ENCODE data around the gene SLC35E2B.
A peak's percentile ranks its signal among the peaks of the same experiment; 100 is the strongest.
"Not testable (repeated sequence)": the region's sequence is repeated elsewhere in the genome, so short reads cannot be mapped to it uniquely, and the experiment has no call there.

SLC35E2B gene

GRCh38 chr1:1691443-1691842 lies 1.2 kb downstream of the SLC35E2B start:
- not testable (repeated sequence) for H3K36me3 Mint-ChIP-seq; ATAC-seq (replicated peaks); H3K4me3 Mint-ChIP-seq; H3K4me1 Mint-ChIP-seq; H3K27me3 Mint-ChIP-seq; H3K9me3 Mint-ChIP-seq; DNase-seq; H3K27ac Mint-ChIP-seq

DNA sequence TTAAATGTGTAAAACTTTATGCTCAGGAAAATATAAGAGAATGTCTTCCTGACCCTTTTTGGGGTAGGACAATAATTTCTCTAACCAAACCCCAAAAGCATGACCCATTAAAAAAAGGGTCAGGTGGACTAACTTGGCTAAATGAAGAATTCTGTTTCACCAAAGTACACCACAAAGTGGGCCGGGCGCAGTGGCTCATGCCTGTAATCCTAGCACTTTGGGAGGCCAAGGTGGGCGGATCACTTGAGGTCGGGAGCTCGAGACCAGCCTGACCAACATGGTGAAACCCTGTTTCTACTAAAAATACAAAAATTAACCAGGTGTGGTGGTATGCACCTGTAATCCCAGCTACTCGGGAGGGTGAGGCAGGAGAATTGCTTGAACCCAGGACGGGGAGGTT lies 3.1 kb downstream of the SLC35E2B start:
- peaks cover 7 to 11% of the 10 kb centered on the region in 2 donors for H3K4me1 Mint-ChIP-seq
- DNase-seq; H3K4me3 Mint-ChIP-seq; ATAC-seq (replicated peaks); H3K27me3 Mint-ChIP-seq; H3K9me3 Mint-ChIP-seq; H3K27ac Mint-ChIP-seq: not testable (repeated sequence)
- peaks cover 9 to 13% of the 10 kb centered on the region in 2 donors for H3K36me3 Mint-ChIP-seq

- Mint-ChIP-seq H3K27ac (peak overlapping the region; percentile 87), H3K9me3 (no peaks in the 10 kb centered on the region), H3K36me3 (peaks cover 15 to 17% of the 10 kb centered on the region in 2 donors), H3K4me3 (no peak overlapping the region), H3K4me1 (peaks cover 11 to 27% of the 10 kb centered on the region in 2 donors), H3K27me3 (no peaks in the 10 kb centered on the region)
- ATAC-seq (replicated peaks): no peak
- no peak for DNase-seq
These were observed 4.7 kb downstream of the SLC35E2B start for GRCh38 chr1:1687846-1688245.

GRCh38 chr1:1684031-1684681 lies 8.4 kb downstream of the SLC35E2B start:
- Mint-ChIP-seq H3K27me3 (no peaks in the 10 kb centered on the region), H3K36me3 (peaks cover 13 to 18% of the 10 kb centered on the region in 2 donors), H3K4me3 (no peak overlapping the region), H3K4me1 (peaks cover 18 to 40% of the 10 kb centered on the region in 2 donors), H3K27ac (no peak overlapping the region), H3K9me3 (no peaks in the 10 kb centered on the region)
- ATAC-seq (replicated peaks): no peak
- DNase-seq: no peak

DNA sequence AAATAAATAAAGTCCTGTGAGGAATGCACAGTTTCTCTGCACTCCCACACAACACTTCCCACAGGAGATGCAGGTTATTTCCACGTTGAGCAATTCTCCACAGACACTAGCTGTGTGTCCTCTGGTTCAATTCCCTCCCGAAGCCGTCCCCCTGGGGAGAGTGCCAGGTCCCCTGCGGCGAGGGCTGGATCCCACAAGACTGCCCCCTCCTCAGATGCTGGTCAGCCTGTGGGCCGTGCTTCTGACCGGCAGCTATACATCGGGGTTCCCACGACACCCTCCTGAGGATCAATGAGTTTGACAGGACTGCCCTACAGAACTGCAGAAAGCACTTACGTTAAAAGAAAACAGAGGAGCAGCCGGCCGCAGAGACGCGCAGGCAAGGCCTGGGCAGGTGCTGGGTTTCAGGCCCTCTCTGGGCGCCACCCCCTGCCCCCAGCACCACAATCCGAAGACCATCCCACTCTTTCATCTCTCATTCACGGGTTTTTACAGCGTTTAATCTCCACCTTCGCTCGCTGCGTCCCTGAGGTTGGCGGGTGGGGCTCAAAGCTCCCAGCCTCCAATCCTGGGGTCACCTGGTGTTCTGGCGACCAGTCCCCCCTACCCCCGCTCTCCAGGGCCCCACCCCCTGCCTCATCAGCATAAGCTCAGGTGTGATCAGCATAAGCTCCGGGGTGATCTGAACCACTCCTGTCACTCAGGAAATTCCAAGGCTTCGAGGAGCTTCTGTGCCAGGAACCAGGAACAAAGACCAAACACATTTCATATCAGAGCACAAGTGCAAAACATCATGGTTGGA lies 9.3 kb downstream of the SLC35E2B start:
- Mint-ChIP-seq H3K4me1 (peaks cover 25 to 48% of the 10 kb centered on the region in 2 donors), H3K27me3 (no peaks in the 10 kb centered on the region), H3K4me3 (no peak overlapping the region), H3K9me3 (no peaks in the 10 kb centered on the region), H3K27ac (peak overlapping the region; percentile 88), H3K36me3 (peaks cover 13 to 18% of the 10 kb centered on the region in 2 donors)
- no peak for DNase-seq
- no peak for ATAC-seq (replicated peaks)

DNA sequence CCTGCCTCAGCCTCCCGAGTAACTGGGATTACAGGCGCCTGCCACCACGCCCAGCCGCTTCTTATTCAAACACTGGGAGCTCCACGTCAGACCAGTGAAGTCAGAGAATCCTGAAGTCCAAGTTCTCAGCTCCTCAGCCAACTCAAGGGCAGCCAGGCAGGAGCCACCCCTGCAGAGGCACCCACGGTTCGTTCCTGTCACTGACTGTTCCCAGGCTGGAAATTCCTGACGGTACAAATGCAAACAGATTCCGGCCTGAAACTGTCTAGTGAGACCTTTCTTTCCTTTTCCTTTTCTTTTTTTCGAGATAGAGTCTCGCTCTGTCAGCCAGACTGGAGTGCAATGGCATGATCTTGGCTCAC lies 11.7 kb downstream of the SLC35E2B start:
- H3K36me3 Mint-ChIP-seq: peaks cover 11 to 22% of the 10 kb centered on the region in 2 donors
- no peak overlapping the region for H3K4me3 Mint-ChIP-seq
- ATAC-seq (replicated peaks): no peak
- no peaks in the 10 kb centered on the region for H3K9me3 Mint-ChIP-seq
- peaks cover 28 to 60% of the 10 kb centered on the region in 2 donors for H3K4me1 Mint-ChIP-seq
- H3K27ac Mint-ChIP-seq: peak overlapping the region; percentile 90
- no peak for DNase-seq
- no peaks in the 10 kb centered on the region for H3K27me3 Mint-ChIP-seq

GRCh38 chr1:1680031-1680911 lies 12.3 kb downstream of the SLC35E2B start:
- no peak overlapping the region for H3K27ac Mint-ChIP-seq
- peaks cover 25 to 57% of the 10 kb centered on the region in 2 donors for H3K4me1 Mint-ChIP-seq
- no peak for ATAC-seq (replicated peaks)
- H3K27me3 Mint-ChIP-seq: no peaks in the 10 kb centered on the region
- no peak overlapping the region for H3K4me3 Mint-ChIP-seq
- peaks cover 8 to 19% of the 10 kb centered on the region in 2 donors for H3K36me3 Mint-ChIP-seq
- no peak for DNase-seq
- H3K9me3 Mint-ChIP-seq: no peaks in the 10 kb centered on the region

GRCh38 chr1:1678581-1679380 lies 13.8 kb downstream of the SLC35E2B start:
- ATAC-seq (replicated peaks) (peak; percentile 0 to 25), DNase-seq (peak; percentile 30)
- no peaks in the 10 kb centered on the region for H3K9me3 Mint-ChIP-seq
- H3K27me3 Mint-ChIP-seq: no peaks in the 10 kb centered on the region
- H3K4me1 Mint-ChIP-seq: peaks cover 26 to 42% of the 10 kb centered on the region in 2 donors
- H3K27ac Mint-ChIP-seq: peak overlapping the region; percentile 94
- peaks cover 8 to 21% of the 10 kb centered on the region in 2 donors for H3K36me3 Mint-ChIP-seq
- peak overlapping the region; percentile 75 to 79 for H3K4me3 Mint-ChIP-seq

GRCh38 chr1:1677718-1678580 lies 14.6 kb downstream of the SLC35E2B start:
- H3K4me3 Mint-ChIP-seq: peak overlapping the region; percentile 75 to 79
- H3K27ac Mint-ChIP-seq: peak overlapping the region; percentile 94
- DNase-seq (peak; percentile 79), ATAC-seq (replicated peaks) (peak; percentile 85 to 87)
- peaks cover 3 to 17% of the 10 kb centered on the region in 2 donors for H3K36me3 Mint-ChIP-seq
- no peaks in the 10 kb centered on the region for H3K27me3 Mint-ChIP-seq
- H3K9me3 Mint-ChIP-seq: no peaks in the 10 kb centered on the region
- H3K4me1 Mint-ChIP-seq: peaks cover 22 to 34% of the 10 kb centered on the region in 2 donors

DNA sequence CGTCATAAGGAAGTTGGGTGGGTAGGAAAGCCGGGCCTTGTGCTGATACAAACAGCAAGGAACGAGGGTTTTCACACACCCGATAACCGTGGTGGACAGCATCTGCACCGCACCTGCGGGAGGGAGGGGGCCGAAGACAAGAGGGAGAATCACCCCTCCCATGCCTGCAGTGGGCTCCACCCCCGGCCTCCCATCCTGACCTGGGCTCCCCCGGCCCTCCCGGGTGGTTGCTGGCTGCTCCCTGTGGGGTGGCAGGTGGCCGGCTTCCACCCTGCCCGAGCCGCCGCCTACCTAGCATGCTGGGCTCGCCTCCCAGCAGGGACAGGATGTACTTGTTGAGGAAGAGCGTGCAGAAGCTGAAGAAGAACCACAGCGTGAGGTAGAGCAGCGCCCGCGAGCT lies 16.5 kb downstream of the SLC35E2B start:
- not testable (repeated sequence) for ATAC-seq (replicated peaks); DNase-seq; H3K27me3 Mint-ChIP-seq; H3K9me3 Mint-ChIP-seq; H3K4me3 Mint-ChIP-seq; H3K27ac Mint-ChIP-seq
- H3K36me3 Mint-ChIP-seq: peaks cover 8 to 15% of the 10 kb centered on the region in 2 donors
- peaks cover 20 to 31% of the 10 kb centered on the region in 2 donors for H3K4me1 Mint-ChIP-seq

- H3K27me3 Mint-ChIP-seq; H3K27ac Mint-ChIP-seq; ATAC-seq (replicated peaks); DNase-seq; H3K4me3 Mint-ChIP-seq; H3K9me3 Mint-ChIP-seq: not testable (repeated sequence)
- Mint-ChIP-seq H3K4me1 (peaks cover 19 to 25% of the 10 kb centered on the region in 2 donors), H3K36me3 (peaks cover 15% of the 10 kb centered on the region in 2 donors)
These were observed 17.4 kb downstream of the SLC35E2B start for GRCh38 chr1:1675218-1675617.

- peaks cover 15 to 16% of the 10 kb centered on the region in 2 donors for H3K36me3 Mint-ChIP-seq
- not testable (repeated sequence) for H3K4me3 Mint-ChIP-seq; H3K27ac Mint-ChIP-seq; H3K27me3 Mint-ChIP-seq; DNase-seq; H3K9me3 Mint-ChIP-seq; ATAC-seq (replicated peaks)
- H3K4me1 Mint-ChIP-seq: peaks cover 19 to 25% of the 10 kb centered on the region in 2 donors
These were observed 17.8 kb downstream of the SLC35E2B start for GRCh38 chr1:1674806-1675205.

All from stimulated activated naive B cell treated with anti-CD40 and anti-IgM and Interleukin-4, amounts not matched to agents 10 μg/mL and 1 μg/mL and 100 μg/mL, for 72 hours (primary cell).